GM19455 (cell line): Measurements from ENCODE around the gene POLN.

Experiments used
- ATAC-seq: cut with Tn5 transposase; IDR thresholded peaks from one replicate; pipeline ENCODE4 v1.9.1; 2021; ENCODE audit not compliant: unreplicated experiment

POLN gene

DNA sequence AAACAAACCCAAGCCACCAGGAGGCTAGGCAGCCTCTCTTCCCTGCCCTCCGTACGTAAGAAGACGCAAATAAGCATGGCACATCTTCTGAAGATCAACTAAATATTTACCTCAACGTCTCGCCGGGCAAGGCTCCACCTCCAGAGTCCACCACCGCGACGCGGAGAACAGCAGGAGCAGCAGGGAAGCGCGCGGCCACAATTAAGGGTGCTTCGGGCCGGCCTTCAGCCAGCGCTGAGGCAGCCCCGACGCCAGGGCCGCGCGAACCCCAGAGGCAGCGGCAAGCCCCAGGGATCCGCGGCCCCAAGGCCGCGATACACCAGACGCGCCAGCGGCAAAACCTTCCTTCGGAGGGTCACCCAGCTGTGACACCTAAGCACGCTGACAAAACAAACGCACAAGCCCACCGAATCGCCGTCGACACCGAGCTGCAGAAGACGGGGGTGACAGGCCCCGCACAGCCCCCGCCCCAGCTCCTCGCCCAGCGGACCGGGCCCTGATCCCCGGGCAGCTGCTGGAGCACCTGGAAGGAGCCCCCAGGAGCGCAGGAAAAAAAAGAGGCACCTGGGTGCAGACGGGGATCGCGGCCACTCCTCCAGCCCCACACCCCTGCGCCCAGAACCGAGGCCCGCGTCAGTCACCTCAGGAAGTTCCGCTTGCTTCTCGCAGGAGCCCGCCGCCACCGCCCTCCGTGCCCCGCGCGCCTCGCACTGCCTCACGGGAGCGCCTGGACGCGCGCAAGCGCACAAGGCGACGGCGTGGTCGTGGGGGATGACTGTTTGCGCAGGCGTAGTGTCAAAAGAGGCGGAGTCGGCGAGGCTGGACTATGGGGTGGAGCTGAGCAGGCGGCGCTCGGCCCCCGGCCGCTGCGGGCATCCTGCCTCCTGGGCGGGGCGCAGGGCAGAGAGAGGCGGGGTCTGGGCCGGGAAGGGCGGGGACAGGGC lies at the start of gene POLN, which contains the start of gene HAUS3:
Gene POLN, minus strand, starts transcription at position 712 of the 944 bp plus-strand sequence. CDS start 12,890 bp downstream, outside the sequence.
Gene HAUS3, minus strand, starts transcription at position 712 of the 944 bp plus-strand sequence. CDS start 1,175 bp downstream, outside the sequence.
- ATAC-seq: peak; percentile 80

DNA sequence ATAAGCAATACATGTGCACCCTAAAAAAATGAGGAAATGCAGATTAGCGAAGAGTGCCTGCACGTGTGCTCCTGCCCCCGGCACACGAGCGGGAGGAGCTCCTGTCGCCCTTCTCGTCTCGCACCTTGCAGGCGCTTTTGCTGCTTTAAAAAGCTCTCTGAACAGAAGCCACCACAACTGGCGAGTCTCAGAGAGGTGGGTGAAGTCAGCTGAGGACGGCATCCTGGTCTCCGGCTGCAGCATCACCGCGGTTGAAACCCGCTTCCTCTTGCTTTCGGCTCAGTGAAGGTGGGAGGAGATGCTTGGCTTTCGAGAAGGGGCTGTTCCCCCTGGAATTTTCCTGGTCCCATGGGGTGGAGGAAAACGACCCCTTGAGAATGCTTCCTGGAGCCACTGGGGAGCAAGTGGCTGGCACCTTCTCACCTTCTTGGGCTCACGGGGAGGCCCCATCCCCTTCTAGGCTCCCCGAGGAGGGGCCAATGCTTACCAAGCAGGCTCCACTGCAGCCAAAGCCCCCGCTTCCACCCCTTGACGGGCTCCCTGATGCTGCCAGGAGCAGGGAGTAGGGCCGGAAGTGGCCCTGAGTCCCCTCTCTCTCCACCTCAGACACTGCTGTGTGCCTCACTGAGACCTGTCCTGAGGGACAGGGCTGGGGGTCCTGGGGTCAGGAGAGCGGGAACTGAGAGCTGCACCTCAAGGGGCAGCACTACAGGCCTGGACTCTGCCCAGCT lies 49.2 kb upstream of the POLN start:
- ATAC-seq: no peak

DNA sequence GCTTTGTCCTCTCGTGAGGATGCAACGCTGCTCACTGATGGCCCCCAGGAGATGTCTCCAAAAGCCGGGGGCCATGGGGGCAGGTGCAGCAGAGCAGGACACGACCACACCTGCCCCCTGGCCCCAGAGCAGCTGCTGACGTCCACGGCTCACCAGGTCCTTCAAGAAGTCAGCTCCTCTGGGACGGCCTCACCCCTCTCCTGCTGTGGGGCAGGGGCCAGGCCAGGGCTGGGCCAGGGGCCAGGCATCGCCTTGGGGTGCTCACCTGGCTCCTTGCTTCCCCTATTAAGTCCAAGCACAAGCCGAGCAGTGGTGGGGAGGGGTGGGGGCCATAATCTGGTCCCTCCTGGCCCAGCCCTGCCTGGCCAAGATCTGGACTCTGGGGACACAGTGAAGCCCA lies 48.6 kb upstream of the POLN start:
- no peak for ATAC-seq

DNA sequence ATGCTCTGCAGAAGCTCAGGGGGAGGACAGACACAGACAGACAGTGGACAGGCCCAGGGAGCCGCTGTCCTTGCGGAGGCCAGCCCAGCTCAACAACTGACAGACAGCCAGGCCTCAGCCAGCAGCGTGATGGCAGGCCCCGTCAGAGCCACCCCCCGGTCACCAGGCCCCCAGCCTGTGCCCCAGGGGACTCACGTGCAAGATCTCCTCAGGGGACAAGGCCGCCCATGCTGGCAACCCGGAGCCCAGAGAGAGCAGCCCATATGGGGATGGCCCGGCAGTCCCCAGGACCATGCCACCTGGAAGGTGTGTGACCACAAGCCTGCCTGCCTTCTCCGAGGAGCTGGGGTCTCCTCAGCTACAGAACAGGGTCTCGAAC lies 48.0 kb upstream of the POLN start:
- no peak for ATAC-seq

DNA sequence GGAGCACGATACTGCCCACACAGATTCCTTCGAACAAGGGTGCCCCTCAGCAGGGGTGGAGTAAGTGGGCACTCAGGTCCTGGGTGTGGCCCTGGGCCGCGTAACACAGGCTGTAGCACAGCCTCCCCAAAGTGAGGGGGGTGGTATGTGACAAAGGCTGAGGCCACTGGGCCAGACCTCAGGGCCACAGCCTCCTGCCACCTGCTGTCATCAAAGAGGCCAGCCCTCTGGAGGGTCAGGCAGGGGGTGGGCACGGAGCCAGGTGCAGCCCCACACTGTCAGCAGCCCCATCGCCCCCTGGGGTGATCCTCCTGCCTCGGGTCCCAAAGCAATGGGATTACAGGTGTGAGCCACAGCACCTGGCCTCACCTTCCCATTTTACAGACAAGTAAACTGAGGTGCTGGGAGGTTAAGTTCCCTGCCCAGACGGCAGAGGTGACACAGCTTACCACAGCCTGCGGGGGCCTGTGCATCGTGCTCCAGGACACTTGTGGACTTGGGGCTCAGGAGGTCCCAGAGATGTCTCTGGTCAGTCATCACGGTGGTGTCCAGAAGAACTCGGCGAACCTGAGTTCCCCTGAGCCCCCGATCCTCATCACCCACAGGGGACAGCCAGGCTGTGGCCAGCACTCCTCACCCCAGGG lies 47.5 kb upstream of the POLN start:
- ATAC-seq: no peak

DNA sequence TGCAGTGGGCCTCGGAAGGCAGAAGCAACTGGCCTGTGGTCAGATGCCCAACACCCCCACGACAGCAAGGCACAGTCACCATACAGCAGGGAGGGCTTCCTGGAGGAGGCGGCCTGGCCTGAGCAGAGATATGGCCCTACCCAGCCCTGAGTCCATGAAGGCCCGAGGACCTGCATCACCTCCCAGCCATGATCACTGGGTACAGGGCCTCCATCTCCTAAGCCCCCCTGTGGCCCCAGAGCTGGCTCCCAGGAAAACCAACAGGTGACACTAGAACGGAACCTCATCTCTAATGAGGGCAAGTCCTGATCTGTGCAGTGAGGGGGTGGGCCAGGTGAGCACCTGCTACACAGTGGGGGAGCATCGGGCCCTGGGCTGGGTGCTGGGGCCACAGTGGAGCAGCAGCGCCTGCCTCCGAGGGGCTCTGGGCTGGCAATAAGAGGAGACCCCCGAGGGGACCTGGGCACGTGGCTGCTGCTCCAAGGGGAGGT lies 46.2 kb upstream of the POLN start:
- no peak for ATAC-seq

DNA sequence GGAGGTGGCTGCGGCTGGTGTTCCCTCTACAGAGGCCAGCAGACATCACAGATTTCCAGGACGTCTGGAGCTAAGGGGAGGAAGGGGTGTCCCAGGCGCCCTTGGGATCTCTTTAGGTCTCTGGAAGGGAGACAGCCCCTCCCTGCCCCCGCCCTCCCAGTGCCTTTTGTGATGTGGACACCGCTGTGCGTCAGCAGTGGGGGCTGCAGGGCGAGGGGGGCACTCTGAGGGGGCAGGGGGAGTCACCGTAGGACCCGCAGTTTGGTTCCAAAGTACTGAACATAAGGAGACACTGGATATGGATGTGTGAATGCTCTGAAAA lies 45.6 kb upstream of the POLN start:
- no peak for ATAC-seq

DNA sequence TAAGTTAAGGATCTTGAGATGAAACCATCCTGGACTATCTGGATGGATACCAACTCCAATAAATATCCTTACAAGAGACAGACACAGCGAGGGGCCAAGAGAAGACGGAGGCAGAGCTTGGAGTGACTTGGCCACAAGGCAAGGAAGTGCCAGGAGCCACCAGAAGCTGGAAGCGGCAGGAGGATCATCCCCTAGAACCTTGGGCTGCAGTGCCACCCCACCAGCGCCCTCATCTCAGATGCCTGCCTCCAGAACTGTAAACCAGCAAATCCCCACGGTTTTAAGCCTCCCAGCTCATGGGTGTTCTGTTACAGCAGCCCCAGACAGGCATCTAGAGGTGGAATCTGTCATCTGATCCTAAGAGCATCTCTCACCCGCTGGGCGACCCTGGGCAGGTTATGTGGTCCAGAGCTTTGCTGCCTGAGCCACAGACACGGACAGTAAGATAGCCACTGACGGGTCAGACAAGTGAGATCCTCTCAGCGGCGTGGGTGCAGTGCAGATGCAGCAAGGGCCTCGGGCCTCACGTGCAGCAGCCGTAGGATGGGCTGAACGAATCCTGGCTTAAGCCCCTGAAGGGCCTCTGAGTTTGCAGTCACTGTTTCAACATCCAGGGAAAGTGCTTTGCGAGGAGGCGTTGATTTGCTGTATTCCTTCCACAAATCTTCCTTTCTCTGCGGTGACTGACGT lies 45.1 kb upstream of the POLN start:
- no peak for ATAC-seq

DNA sequence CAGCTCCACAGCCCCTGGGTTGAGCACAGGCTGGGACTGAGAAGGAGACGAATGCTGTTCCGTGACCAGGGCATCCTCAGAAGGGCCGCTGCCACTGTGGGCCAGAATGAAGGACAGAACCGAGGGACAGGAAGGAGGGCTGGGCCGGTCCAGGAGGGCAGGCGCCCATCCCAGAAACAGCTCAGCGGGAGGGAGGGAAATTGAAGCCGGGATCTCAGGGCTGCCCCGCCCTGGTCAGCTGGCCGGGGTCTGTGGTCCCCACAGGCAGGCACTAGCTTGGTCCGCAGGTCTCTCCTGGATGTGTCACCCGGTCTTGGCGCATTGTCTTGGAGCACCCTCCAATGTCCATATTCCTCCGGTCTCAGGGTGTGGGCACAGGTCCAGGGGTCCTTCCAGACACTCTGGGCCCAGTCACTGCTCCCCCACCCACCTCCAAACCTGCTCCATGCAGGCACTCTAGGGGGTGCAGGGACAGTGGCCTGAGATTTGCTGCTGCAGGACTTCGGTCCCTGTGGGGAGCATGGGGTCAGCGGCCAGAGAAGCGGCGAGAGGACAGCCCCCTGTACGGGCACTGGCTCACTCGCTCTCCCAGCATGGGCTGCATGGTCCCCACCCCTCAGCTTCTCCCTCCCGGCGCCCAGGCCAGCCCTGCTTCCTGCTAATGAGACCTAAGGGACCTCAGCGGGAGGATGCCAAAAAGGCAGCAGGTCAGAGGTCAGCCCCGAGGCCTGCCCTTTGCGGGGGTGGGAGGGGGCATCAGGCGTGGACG lies 43.9 kb upstream of the POLN start:
- no peak for ATAC-seq

DNA sequence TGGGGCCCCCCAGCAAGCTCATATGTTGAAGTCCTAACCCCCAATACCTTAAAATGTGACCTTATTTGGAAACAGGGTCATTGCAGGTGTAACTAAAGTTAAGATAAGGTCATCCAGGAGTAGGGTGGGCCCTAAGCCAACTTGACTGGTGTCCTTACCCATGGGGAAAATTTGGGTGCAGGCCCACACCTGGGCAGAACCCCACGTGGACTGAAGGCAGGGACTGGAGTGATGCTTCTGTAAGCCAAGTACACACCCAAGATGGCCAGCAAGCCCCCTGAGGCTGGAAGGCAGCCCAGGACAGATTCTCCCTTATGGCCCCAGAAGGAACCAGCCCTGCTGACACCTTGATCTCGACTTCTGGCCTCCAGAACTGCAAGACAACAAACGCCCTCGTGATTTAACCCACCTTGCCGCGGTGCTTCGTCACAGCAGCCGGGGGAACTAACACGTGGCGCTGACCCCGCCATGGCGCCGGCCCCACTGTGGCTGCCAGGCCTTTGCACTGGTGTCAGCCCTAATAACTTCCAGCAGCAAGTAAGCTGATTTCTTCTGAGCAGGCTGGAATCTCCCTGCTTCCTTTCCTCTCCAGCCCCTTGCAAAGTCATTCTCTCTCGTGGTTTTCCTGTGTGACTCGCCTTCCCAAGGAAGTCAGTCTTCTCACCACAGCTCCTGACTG lies 43.2 kb upstream of the POLN start:
- ATAC-seq: no peak

DNA sequence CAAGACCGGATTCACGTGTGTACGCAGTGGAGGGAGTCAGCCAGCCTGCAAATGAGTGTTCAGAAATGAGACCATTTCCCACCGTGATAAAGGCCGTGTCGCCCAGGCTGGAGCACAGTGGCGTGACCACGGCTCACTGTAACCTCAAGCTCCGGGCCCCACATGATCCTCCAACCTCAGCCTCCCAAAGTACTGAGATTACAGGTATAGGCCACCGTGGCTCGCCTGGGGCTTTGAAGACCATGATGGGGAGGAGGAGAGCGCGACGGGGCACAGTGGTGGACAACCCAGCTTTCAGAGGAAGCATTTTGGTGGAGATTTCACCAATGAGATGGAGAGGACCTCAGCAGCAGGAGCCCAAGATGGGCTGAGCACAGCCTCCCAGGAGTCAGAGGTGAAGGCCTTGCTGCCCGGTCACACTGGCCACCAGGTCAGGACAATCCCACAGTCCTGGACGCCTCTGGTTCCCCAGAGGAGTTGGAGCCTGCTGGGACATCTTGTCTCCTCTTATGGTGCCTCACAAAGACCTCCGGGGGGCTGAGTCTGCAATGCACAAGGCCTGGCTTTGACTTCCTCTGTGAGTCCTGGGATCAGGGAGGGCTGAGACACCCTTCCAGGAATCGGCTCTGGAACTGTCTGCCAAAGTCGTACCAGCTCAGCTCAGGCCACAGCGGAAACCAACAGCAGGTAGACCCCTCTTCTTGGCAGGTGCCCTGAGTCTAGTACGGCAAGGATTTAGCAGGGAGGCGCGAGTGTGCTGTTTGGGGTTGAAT lies 42.4 kb upstream of the POLN start:
- no peak for ATAC-seq

DNA sequence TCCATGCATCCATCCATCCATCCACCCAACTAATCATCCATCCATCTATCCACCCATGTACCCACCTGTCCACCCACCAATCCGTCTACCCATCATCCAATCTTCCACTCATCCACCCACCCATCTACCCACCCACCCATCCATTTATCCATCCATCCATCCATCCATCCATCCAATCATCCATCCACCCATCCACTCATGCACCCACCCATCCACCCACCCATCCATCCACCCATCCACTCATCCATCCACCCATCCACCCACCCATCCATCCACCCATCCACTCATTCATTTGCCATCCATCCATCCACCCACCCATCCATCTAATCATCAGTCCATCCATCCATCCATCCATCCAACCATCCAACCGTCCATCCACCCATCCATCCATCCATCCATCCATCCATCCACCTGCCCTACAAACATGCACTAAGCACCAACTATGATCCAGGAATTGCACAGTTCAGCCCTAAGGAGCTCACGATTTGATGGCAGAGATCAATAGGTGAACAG lies 41.3 kb upstream of the POLN start:
- ATAC-seq: no peak

DNA sequence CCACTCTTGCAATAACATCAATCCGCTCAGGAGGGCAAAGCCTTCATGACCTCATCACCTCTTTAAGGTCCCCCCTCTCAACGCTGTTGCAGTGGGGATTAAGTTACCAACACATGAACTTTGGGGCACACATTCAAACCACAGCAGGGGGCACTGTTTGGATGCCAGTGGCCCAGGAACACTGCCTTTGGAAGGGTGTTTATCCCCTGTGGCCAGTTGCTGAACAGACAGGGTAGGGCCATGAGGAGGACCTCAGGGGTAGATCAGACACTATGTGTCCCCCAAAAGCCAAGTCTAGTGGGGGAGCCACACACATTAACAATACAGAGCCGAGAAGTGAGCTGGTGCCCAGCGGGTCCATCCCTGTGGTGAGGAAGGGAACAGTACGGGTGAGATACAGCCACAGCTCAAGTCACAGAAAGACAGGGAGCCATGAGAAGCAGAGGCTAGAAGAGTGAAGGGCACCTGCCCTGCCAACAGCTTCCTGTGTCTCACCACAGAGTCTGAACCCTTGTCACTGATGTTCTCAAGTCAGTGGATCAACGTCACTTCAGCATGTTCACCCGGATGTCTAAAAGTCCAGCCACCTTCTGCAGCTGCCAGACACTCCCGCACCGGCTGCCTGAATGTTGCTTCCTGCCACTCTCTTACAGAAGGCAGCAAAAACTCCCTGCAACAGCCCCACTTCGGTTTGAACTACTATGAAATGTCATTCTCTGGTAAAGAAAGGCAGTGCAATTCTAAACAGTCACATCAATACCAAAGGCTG lies 39.8 kb upstream of the POLN start:
- ATAC-seq: peak; percentile 69

DNA sequence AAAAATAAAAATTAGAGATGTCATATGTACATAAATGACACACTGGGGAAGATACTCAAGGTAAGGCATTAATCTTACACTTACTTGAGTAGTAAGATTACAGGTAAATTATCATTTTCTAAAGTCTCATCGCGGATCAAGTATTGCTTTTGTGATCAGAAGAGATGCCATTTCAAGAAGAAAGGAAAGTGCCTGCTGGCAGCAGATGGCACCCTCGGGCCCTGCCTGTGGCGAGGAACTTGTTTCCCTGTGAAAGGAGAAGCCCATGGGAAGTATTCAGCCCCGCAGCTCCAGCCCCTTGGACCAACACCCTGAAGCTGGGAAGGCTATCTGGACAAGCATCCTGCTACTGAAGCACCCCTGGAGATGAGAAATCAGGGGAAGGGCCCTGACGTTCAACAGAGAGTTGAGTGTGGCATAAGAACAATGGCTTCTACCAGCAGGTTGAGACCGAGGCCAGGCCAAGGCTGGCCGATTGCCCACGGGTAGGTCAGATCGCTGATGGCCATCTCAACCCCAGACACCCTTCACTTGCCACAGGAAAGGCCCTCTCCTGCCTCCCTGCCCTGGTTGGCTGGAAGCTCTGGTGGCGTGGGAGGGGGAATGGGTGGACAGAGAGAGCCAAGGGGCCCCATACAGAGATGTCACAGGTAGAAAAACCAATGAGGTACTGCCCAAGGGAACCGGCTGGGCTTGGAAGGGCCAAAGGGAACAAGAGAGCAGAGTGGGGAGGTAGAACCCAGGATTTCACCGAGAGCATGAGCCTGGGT lies 38.8 kb upstream of the POLN start:
- no peak for ATAC-seq

DNA sequence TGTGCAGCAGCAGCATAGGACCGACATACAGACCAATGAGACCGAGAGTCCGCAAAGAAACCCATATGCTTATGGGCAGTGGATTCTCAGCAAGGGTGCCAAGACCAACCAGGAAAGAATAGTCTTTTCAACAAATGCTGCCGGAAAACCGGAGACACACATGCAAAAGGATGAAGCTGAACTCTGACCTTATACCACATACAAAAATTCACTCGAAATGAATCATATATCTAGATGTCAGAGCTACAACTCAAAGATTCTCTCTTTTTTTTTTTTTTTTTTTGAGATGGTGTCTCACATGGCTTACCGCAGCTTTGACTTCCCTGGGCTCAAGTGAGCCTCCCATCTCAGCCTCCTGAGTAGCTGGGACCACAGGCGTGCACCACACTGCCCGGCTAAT lies 36.0 kb upstream of the POLN start:
- no peak for ATAC-seq

DNA sequence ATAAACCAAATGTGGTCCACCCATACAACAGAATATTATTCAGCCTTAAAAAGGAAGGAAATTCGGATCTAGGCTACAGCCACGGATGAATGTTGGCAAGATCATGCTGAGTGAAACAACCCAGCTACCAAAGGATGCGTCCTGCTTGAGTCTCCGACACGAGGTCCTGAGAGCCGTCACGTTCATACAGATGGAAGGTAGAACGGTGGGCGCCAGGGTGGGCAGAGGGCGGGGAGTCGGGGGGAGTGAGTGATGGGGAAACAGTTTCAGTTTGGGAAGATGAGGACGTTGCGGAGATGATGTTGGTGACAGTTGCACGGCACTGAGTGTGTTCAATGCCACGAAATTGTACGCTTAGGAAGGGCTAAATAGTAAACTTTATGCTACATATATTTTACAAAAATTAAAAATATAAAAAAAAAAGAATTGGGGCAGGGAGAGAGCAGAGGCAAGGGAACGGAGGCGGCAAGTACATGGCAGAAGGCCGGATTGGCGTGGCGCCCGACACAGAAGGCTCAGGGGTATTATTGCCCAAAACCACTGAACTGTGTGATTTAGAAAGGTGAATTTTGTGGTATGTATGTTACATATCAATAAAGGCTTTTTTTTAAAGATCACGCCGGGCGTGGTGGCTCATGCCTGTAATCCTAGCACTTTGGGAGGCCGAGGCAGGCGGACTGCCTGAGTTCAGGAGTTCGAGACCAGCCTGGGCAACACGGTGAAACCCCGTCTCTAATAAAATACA lies 34.8 kb upstream of the POLN start:
- no peak for ATAC-seq
